GM18873 (cell line): ENCODE measurements around the gene MKI67.
"Not testable (repeated sequence)": the region's sequence is repeated elsewhere in the genome, so short reads cannot be mapped to it uniquely, and the experiment has no call there.

Experiments
- ATAC-seq: cut with Tn5 transposase; IDR thresholded peaks from one replicate; pipeline ENCODE4 v1.9.1; 2021; ENCODE audit warnings: mild to moderate bottlenecking, moderate library complexity, moderate number of reproducible peaks; ENCODE audit not compliant: unreplicated experiment, low FRiP score

MKI67 gene

DNA sequence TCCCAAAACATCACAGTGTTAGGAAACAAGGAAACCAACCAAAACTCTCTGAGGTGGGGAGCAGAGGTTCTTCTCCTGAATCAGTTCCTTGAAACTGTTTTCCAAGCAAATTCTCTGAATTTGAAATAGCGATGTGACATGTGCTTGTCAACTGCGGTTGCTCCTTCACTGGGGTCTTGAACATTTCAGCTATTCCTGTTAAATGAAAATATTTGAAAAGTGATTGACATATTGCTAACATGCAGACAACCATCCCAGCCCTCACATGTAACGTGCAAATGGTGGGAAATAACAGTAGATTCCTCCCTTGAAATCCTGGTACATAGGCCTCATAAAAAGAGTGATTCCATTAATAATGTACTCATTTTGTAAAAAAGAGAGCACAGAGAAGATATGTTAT is 15.9 kb downstream of the MKI67 start:
- ATAC-seq, result no peak

DNA sequence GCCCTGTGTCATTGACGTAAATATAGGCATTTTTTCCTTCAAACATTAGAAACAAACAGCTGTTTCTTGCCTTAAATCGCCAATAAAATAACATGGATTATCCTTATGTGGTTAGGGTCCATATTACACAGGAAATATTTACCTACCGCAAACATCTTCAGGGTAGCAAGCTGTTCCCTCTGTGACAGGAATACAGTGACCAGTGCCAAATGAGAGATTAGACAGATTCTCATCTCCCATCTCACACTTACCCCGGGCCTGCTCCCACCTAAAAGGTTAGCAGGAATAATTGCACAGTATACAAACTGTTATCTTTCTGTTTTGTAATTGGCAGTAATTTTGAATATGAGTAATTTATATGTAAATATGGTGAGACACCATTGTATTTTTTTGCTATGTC is 16.5 kb downstream of the MKI67 start:
- ATAC-seq, result no peak

DNA sequence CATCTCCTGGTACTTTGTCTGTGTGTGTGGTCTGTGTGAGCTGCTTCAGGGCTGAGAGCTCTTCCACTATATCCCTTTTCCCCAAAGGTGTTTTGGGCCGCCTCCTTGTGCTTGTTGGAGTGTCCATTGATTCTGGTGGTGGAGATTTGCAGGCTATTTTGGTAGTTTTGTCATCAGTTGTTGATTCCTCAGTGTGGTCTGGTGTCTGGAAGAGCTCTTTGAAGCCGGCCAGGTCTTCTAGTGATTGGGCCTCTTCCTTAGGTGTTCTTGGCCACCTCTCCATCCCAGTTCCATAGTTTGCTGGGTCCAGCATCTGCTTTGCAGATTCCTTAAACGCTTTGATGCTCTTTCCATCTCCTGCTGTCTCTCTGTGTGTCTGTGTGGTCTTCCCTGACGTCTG is 20.8 kb downstream of the MKI67 start:
- no peak for ATAC-seq

DNA sequence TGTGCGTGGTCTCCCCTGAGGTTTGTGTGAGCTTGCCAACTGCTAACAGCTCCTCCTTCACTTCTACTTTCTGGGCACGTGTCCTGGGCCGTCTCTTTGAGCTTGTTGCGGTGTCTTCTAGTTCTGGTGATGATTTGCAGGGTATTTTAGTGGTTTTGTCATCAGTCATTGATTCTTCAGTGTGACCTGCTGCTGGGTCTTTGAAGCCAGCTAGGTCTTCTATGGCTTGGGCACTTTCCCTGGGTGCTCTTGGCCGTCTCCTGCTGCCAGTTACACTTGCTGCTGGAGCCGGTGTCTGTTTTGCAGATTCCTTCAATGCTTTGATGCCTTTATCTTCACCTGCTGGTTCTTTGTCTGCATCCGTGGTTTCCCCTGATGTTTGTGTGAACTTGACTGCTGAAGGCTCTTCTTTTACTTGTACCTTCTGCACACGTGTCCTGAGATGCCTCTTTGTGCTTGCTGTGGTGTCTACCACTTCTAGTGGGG is 23.0 kb downstream of the MKI67 start:
- no peak for ATAC-seq

DNA sequence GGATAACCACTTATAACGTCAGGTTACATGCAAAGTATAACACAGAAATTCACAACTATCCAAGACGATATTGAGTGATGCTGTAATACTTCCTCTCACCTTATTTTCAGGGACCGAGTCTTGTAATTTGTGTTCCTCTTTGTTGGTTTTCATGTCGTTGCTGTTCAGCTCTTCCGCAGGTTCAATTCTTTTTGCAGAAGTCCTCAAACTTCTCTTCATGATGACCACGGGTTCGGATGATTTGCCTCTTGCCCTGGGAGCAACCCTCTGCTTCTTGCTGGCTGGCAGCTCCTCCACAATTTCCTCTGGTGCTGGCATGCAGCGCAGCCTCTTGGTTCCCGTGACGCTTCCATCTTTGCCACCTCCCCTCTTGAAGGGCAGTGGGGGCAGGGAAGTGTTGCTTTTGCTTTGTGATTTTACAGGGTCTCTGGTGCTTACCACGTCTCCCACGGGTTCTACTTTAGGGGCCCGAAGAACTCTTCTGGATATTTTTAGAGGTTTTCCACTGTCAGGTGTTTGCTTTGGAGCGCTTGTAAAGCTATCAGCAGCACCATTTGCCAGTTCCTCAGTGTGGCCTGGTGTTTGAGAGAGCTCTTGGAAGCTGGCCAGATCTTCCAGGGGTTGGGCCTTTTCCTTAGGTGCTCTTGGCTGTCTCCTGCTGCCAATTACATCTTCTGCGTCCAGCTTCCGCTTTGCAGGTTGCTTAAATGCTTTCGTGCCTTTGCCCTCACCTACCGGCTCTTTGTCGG is 23.6 kb downstream of the MKI67 start:
- ATAC-seq, result no peak

DNA sequence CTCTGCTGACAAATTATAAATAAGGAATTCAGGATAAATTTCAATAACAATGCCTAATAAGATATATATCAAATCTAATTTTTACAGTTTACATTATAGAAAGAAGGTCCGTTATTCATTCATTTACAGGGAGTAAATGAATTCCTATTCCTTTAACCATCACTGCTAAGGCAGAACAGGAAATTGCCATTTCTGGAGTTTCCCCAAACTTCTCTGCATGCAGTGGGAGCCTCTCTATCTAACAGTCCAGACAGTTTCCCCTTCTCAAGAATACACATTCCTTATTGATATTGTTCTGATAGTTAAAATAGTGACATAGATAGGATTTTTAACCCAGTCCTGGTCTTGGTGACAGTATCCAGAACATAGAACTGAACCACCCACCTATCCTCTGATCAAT is 24.3 kb downstream of the MKI67 start:
- no peak for ATAC-seq

DNA sequence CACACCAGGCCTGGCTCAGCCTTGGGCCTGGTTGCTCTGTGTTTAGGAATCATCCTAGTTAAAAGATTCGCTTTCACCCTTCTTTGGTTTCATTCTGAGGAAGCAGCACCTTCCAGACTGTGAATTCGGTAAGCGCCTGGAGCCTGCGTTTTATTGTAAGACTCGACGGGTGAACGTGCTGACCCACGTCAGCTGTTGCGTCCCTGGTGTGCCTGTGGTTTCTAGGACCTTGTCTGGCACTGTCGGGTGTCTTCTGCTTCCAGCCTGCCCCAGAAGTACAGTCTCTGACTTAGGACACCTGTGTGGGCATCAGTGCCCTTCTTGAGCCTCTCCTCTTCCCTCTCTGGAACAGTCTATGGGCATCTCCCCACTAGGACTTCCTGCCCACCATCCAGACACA is 26.3 kb downstream of the MKI67 start:
- ATAC-seq, result no peak

DNA sequence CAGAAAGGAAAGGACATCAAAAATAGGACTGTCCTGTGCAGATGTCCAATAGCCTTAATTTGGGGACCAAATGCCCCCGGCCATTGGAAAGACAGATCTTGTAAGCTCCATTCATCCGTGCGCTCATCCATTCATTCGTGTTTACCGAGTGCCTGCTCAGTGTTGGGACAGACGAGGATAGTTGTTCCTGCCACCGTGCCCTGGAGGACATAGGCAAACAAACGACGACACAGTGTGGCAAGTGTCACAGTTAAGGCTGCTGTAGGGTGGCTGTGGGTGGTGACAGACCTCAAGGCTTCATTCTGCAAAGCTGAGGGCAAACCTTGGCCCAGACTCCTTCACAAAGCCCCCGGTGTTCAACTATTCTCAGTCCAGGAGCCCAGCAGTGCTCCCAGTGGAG is 27.6 kb downstream of the MKI67 start:
- ATAC-seq, result no peak

DNA sequence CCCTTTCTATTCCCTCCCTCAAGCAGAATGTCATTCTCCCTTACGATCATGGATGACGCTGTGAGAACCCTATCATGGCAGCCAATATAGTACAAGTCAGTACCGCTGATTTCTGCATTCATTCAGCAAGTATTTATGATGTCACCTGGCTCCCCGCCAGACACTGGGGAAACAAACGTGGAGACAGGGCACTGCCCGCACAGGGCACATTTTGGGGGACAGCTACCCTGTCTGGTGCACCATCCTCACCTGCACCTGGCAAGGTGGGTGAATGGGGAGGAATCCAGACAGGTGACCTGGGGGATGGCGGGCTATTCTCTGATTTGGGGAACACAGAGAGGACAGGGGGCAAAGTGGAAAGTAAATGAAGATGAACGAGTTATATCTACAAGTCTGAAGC is 28.4 kb downstream of the MKI67 start:
- no peak for ATAC-seq

DNA sequence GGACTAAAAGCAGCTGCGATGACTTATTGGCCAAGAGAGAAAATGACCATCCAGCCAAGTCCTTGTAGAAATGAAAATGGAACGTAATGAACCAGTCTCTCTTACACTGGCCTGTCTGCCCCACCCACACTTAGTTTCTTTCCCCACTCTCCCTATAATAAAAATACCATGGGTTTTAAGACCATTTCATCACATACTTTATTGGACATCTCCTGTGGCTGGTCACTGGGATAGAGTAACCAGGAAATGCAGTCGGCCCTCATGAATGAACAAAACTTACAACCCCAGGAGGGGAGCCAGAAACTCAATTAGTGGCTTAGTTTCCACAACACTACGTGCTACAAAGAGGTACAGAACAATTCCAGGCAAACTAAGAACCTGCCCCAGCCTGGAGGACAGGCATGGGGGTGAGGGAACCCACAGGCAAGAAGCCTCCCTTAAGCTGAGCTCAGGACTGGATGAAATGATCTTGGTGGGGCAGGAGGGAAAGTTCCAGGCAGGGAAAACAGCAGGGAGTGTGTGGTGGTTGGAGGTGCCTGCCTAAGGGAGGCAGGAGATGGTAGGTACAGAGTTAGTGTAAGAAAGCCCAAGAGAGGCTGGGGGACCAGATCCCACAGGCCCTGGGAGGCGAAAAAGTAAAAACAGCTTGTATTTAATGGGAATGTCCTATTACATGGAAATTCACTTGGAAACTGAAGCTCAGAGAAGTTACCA is 29.6 kb downstream of the MKI67 start:
- no peak for ATAC-seq

DNA sequence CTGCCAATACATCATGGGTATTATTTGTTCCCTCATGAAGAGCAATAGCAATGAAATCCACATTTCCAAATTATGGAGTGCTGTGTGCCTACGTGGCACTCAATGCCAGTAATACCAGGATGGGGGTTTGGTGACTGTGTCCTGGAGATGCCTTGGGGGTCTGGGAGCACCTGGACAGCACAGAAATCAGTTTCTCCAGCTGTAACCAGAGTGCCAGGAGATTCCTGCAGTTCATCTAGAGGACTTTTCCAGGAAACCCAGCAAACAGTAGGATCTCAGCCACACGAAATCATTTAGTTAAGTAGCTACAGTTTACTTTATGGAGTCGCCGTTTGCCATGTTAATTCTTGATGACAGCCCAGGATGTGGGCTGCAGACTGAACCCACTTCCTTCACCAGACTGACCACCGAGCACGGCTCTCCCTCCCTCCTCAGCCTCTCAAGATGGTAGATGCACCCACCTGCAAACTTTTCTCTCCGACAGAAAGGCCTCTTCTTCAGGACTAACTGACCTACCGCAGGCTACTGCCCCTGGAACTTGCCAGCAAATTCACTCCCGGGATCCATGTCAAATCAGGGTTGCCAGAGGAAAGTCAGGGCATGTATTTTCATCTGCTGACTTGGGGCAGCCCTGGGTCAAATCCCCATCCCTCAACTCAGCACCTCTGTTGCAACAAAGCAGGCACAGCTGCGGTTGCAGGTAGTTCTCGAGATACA is 30.3 kb downstream of the MKI67 start:
- ATAC-seq, result no peak

DNA sequence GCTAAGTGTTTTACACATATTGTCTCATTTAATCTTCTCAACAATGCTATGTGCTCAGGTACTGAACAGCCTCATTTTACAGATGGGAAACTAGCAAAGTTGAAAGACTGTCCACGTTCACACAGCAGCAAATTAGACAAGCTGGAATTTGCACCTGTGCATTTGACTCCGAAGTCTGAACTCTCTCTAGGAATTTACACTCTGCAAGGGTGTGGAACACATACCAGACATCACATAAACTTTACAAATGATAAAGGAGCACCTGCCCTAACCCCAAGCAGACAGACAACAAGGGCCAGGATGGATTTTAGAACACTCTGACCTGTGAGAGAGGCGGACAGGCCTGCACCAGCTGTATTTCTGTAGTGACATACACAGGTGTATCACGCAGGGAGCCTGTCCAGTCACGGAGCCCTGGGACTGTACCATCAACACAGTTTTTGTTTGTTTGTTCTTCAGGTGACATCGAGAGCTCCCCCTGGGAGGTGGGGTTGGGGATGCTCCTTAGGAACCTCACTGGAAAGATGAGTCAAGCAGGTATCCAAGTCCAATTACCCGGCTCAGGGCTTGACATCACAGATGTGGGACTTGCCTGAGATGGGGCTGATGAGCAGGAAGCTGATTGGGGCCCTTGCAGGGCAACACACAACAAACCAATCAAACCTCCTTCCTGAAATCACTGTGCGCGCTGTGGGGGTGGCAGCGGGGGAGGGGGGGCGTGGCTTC is 31.0 kb downstream of the MKI67 start:
- no peak for ATAC-seq

DNA sequence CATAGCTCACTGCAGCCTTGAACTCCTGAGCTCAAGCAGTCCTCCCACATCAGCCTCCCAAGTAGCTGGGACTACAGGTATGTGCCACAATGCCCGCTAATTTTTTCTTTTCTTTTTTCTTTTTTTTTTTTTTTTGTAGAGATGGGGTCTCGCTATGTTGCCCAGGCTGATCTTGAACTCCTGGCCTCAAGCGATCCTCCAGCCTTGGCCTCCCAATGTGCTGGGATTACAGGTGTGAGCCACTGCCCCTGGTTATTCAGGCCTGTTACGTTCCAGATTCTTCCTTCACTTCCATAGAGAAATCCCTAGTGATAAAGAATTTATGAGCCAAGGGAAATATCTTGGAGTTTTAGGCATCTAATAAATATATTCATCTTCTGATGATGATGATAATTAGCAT is 31.6 kb downstream of the MKI67 start:
- ATAC-seq, result not testable (repeated sequence)

DNA sequence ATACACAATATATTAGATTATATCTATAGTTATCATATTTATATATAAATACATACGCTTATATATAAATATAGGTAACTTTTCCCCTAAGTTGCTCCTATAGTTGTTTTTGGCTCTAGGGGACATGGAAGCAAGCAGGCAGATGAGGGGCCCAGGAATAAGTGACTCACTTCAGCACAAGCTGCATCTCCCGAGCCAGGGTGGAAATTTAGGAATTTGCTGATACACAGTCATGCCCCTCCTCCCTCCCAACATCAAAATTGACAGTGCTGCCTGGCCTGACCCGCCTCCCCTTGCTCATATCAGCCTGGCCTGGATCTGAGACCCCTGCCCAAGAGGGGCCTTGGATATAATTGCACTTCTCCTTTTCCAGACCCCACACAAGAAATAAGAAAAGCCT is 33.8 kb downstream of the MKI67 start:
- ATAC-seq, result no peak

DNA sequence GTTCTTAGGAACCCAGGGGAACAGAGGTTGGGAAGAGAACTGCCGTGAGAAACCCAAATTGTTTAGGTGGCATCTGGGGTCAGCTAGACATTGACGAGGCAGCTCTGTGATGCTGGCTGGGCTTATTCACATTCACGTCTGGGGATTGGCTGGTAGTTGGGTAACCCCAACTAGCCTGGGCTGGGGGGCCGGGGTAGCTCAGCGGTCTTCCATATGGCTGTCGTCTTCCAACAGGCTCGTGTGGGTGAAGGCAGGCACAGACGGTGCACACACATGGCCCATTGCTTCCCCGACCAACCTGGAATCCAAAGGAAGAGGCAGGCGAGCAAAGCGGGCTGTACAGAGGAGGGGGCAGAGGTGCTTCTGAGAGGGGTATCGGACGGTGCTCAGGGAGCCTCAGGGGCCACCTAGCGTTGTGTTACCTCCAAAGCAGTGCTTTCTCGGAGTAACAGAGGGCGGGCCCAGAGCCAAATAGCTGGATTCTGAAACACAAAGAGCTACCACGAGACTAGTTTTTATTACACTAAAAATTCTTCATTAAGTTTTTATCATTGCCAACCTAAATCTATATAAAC is 34.5 kb downstream of the MKI67 start:
- no peak for ATAC-seq

DNA sequence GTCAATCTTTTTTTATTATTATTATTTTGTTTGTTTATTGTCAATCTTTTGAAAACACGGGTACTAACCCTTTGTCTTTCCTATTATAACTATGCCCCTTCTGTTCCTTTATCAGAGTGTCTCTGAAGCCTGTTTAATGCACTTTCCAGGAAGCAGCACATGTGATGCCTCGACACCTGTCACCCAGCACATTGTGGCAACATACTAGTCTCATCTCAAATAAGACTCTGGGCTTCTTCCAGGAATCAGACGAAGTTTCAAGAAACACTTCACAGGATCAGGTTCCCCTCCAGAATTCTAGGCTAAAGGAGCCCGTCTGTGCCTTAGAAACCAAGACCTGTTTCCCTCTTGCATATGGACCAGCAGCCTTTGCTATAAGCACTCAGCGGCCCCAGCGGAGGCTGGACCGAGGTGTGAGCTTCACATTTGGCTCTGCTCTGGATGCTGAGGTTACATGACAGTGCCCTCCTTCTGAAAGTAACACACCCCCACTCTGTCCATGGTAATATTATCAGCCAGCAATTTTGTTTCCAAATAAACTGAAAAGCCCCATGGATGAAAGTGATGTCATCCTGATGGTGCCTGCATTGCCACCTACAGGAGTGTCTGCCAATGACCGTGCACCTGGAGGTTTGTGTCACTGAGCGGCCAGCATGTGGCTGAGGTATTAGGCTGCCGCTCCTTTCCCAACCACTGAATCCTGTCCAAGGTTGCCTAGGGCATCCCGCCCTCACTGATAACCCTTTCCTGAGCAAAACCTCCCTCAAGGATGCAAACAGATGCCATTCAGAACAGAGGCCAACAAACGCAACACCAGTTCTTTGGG is 38.1 kb downstream of the MKI67 start:
- ATAC-seq, result no peak

DNA sequence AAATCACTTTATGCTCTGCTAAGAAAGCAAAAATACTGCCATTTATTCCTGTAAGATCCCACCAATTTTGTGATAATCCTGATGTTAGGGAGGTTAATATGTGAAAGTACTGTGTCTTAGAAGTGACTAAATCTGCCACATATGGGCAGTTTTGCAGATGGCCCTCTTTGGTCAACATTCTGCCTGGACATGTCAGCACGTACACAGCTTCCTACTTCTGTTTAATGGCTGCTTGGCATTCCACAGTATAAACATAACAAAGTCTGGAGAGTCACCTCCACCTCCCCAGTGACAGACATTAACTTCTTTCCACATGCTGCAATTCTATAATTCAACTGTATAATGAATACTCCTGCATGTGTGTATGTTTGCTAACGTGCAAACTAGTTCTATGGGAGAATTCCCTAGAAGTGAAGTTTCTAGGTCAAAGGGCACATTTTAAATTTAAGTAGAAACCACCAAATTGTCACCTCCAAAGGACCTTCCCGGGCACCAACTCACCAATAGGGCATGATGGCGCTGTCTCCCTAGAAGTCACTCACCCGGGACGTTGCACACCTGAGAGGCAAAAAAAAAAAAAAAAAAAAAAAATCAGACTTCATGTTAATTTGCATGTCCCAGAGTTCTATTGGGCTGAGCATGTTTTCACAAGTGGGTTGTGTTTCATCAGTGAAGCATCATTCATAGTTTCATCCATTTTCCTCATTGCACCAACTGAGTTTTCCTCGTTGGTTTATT is 38.9 kb downstream of the MKI67 start:
- no peak for ATAC-seq

DNA sequence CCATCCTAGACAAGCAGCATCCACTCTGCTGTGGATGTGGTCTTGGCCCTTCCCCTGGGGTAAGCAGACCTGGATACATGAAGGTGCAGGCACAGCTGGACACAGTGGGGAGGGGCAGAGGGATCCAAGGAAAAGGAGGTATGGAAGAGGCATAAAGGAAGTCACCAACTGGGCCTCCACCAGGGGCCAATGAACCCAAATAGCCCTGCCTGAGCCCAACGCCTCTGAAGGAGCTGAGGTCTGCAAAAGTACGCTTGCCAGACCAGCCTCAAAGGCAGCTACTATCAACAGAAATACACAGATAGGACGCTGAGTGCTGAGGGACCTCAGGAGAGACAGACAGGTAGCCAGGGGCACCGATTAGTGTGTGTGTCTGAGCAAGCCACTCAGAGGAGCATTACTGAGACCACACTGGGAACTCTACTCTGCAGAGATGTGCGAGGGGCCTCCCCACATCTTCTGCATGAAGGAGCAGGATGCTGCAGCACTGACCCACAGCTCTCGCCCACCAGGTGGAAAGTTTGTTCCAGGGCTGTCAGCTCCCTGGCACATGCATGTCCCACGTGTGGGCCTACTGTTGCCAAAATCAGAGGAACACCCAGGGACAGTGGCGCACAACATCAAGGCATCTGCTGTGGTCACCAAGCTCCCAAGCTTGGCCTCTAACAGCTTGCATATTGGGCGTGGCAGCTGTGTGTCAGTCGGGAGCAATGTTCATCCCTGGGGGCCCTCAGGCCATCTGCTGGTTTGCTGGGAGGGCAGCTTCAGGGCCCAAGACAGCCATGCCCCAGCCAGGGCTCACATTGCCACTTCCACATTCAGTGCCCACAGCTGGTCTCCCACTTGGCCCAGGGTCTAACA is 40.0 kb downstream of the MKI67 start:
- no peak for ATAC-seq
